HG02678 (cell line): Measurements from ENCODE around the gene FGF8.
"Not testable (repeated sequence)": the region's sequence is repeated elsewhere in the genome, so short reads cannot be mapped to it uniquely, and the experiment has no call there.

Experiments
- ATAC-seq: cut with Tn5 transposase; IDR thresholded peaks from one replicate; pipeline ENCODE4 v1.9.1; 2021; ENCODE audit warnings: mild to moderate bottlenecking, moderate library complexity; ENCODE audit not compliant: unreplicated experiment

The FGF8 gene

GRCh38 chr10:101775273-101776160 lies at the start of gene FGF8:
Gene FGF8, minus strand, starts transcription at chr10:101776114. Its CDS starts 214 bp downstream, at chr10:101775900.
- no peak for ATAC-seq

GRCh38 chr10:101824736-101825135 lies 48.8 kb upstream of the FGF8 start:
- no peak for ATAC-seq

GRCh38 chr10:101818872-101819633 lies 43.1 kb upstream of the FGF8 start:
- peak; percentile 15 for ATAC-seq

- ATAC-seq = peak; percentile 86
Observed at GRCh38 chr10:101818119-101818871, 42.4 kb upstream of the FGF8 start, which contains the start of gene OGA. Gene OGA, minus strand, starts transcription at chr10:101818444. Its CDS starts 422 bp downstream, at chr10:101818022.

GRCh38 chr10:101817337-101818118 lies 41.6 kb upstream of the FGF8 start:
- no peak for ATAC-seq

GRCh38 chr10:101816913-101817336 lies 41.0 kb upstream of the FGF8 start:
- ATAC-seq = no peak

GRCh38 chr10:101816376-101816775 lies 40.5 kb upstream of the FGF8 start:
- no peak for ATAC-seq

- peak; percentile 29 for ATAC-seq
Observed at GRCh38 chr10:101814466-101815071, 38.7 kb upstream of the FGF8 start.

GRCh38 chr10:101812606-101813005 lies 36.7 kb upstream of the FGF8 start:
- ATAC-seq = no peak

- ATAC-seq = no peak
Observed at GRCh38 chr10:101807158-101807557, 31.2 kb upstream of the FGF8 start.

GRCh38 chr10:101803511-101803910 lies 27.6 kb upstream of the FGF8 start:
- ATAC-seq = no peak

GRCh38 chr10:101797403-101798059 lies 21.6 kb upstream of the FGF8 start:
- no peak for ATAC-seq

- no peak for ATAC-seq
Observed at GRCh38 chr10:101793526-101793925, 17.6 kb upstream of the FGF8 start.

- ATAC-seq = no peak
Observed at GRCh38 chr10:101789686-101790085, 13.8 kb upstream of the FGF8 start.

- not testable (repeated sequence) for ATAC-seq
Observed at GRCh38 chr10:101789231-101789630, 13.3 kb upstream of the FGF8 start.

- no peak for ATAC-seq
Observed at GRCh38 chr10:101785801-101786200, 9.9 kb upstream of the FGF8 start.

- no peak for ATAC-seq
Observed at GRCh38 chr10:101784558-101784957, 8.6 kb upstream of the FGF8 start.

- ATAC-seq = no peak
Observed at GRCh38 chr10:101783736-101784118, 7.8 kb upstream of the FGF8 start.
